Spleen (tissue), 13 donors: ENCODE data around the gene OR1L4. TPM values are rescaled to one million over a fixed set of nuclear protein-coding genes. Genes with fewer than 3 reads are reported as not detected.

Experiments used
- DNase-seq: peaks from one replicate; pipeline ENCODE4 v3.0.0-alpha.2; 2020
- H3K27ac ChIP-seq, 8 donors: fragments of 200-600 bp; sonication (generic) in 7 of 8; 1 replicate in 4 of 8; 2 replicates in 4 of 8; pipeline versions ENCODE4 v1.5.0 to v1.8.0; 2016 to 2021; ENCODE audit warnings: inconsistent platforms in 4 of 8, mild to moderate bottlenecking in 4 of 8, moderate library complexity in 1 of 8
- H3K27me3 ChIP-seq, 7 donors: fragments of 200-600 bp; sonication (generic) in 6 of 7; replicated peaks in 1 of 7; 1 replicate in 4 of 7; 2 replicates in 3 of 7; pipeline versions ENCODE4 v1.5.0 to v1.8.0; 2016 to 2021; ENCODE audit warnings: inconsistent platforms in 3 of 7, mild to moderate bottlenecking in 1 of 7
- H3K36me3 ChIP-seq, 6 donors: fragments of 200-600 bp; sonication (generic) in 5 of 6; 1 replicate in 4 of 6; 2 replicates in 2 of 6; pipeline versions ENCODE4 v1.5.0 to v1.8.0; 2016 to 2021; ENCODE audit warnings: inconsistent platforms in 2 of 6
- H3K4me1 ChIP-seq, 6 donors: fragments of 200-600 bp; sonication (generic) in 5 of 6; 1 replicate in 3 of 6; 2 replicates in 3 of 6; pipeline versions ENCODE4 v1.5.0 to v1.8.0; 2016 to 2021; ENCODE audit warnings: inconsistent platforms in 3 of 6
- H3K4me3 ChIP-seq, 8 donors: fragments of 200-600 bp; sonication (generic) in 7 of 8; 1 replicate in 4 of 8; 2 replicates in 4 of 8; pipeline versions ENCODE4 v1.5.0 to v1.8.0; 2016 to 2021; ENCODE audit warnings: inconsistent platforms in 4 of 8, mild to moderate bottlenecking in 4 of 8, moderate library complexity in 2 of 8
- H3K9me3 ChIP-seq, 8 donors: fragments of 200-600 bp; sonication (generic) in 7 of 8; 1 replicate in 4 of 8; 2 replicates in 4 of 8; pipeline versions ENCODE4 v1.5.0 to v1.8.0; 2016 to 2021; ENCODE audit warnings: inconsistent platforms in 4 of 8
- POLR2A ChIP-seq, 3 donors: fragments of 450-650 bp; IDR thresholded peaks; one replicate each; pipeline ENCODE4 v1.5.1; 2017; ENCODE audit warnings: antibody characterized with exemption in 3 of 3, mild to moderate bottlenecking in 1 of 3
- POLR2AphosphoS5 ChIP-seq, 3 donors: sonication (generic); formaldehyde crosslinking; IDR thresholded peaks; one replicate each; pipeline ENCODE4 v1.5.1; 2017; ENCODE audit warnings: antibody characterized with exemption in 3 of 3
- WGBS, 5 donors: extraction: QIAGEN DNeasy Blood & Tissue Kit in 3 of 5; methylation state at CpG; one replicate each; pipeline versions ENCODE4 v1.1.5 to v1.1.7; 2013 to 2018; 5-methylcytosine and 5-hydroxymethylcytosine counted together
- intact Hi-C: fragments of 100-400 bp; cut with DNase I; formaldehyde crosslinking; loops from one replicate; pipeline ENCODE4 v1.15.0; 2023; ENCODE audit warnings: low total_unique reads
- long read RNA-seq, 2 donors: transcript quantifications; one replicate each; lab custom pipeline, GENCODE V29; 2026
- polyA plus RNA-seq, 3 donors: library from polyadenylated mRNA; stranded (reverse); fragments of 200-250 nt; gene quantifications; one replicate each; pipeline ENCODE4 v1.2.1, GENCODE V29; 2013
- total RNA-seq, 7 donors: library from RNA; depleted of rRNA in 3 of 7; stranded (reverse); fragments of >200 nt in 3 of 7; fragmentation: NEBNext Ultra II Directional in 4 of 7; extraction: Animal tissue kit (Norgen Biotek cat#: 25700) in 4 of 7; gene quantifications; one replicate each; pipeline versions ENCODE4 v1.1.0 to v1.2.1, GENCODE V29; 2016 to 2021
- TF ChIP-seq, protein P1 (sequence below), 11 experiments: fragments of 200-600 bp in 7 of 11; fragments of 450-650 bp in 4 of 11; sonication (generic) in 4 of 11; IDR thresholded peaks in 8 of 11; conservative IDR thresholded peaks in 3 of 11; 1 replicate in 7 of 11; 2 replicates in 4 of 11; pipeline versions ENCODE4 v1.4.0 to v1.8.0; 2016 to 2021; ENCODE audit warnings: antibody characterized with exemption in 11 of 11, inconsistent platforms in 4 of 11, mild to moderate bottlenecking in 1 of 11
- donor health status: healthy with polysubstance abuse.
- donor health status: DM: no; HTN: no; CAD: no; lungs with moderate emphysema.
- donor health status: DM: no; HTN: no; CAD: no.
- donor health status: Bipolar disorder and iron deficiency.
- donor health status: healthy.
- donor health status: DM: no; HTN: no; CAD: no.
- donor health status: DM: yes; HTN: yes; CAD: no.

The OR1L4 gene
- total RNA-seq (not detected), polyA plus RNA-seq (not detected)
- long read RNA-seq, donor 1, result 0 reads
- long read RNA-seq, donor 2, result 0 reads

- Histone ChIP-seq H3K36me3 (no peaks in the 10 kb centered on the region), H3K27me3 (no peaks in the 10 kb centered on the region), H3K4me1 (no peaks in the 10 kb centered on the region), H3K9me3 (peaks cover 0 to 98% (median 87%) of the 10 kb centered on the region in 8 donors), H3K4me3 (no peak within 1 kb of the TSS), H3K27ac (no peak within 1 kb of the TSS)
- DNase-seq, result no peak
- TF ChIP-seq POLR2AphosphoS5 (IDR thresholded peaks at IDR 0.05) (no peak), POLR2A (IDR thresholded peaks at IDR 0.05) (no peak)
- TF ChIP-seq, protein P1, sequence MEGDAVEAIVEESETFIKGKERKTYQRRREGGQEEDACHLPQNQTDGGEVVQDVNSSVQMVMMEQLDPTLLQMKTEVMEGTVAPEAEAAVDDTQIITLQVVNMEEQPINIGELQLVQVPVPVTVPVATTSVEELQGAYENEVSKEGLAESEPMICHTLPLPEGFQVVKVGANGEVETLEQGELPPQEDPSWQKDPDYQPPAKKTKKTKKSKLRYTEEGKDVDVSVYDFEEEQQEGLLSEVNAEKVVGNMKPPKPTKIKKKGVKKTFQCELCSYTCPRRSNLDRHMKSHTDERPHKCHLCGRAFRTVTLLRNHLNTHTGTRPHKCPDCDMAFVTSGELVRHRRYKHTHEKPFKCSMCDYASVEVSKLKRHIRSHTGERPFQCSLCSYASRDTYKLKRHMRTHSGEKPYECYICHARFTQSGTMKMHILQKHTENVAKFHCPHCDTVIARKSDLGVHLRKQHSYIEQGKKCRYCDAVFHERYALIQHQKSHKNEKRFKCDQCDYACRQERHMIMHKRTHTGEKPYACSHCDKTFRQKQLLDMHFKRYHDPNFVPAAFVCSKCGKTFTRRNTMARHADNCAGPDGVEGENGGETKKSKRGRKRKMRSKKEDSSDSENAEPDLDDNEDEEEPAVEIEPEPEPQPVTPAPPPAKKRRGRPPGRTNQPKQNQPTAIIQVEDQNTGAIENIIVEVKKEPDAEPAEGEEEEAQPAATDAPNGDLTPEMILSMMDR (IDR thresholded peaks at IDR 0.05 in 8 of 11, conservative IDR thresholded peaks at IDR 0.05 in 3 of 11), result no peak
- WGBS, 5 donors, result 75 to 95% (median 87%) methylated on average over 1 of the region's 1 CpG
- intact Hi-C loops, result no loop called here
These were observed at the start of gene OR1L4 for GRCh38 chr9:122723690-122724089. Gene OR1L4, plus strand, starts transcription at chr9:122723990. Its CDS starts 0 bp downstream, at chr9:122723990.

- Histone ChIP-seq H3K4me3 (no peak overlapping the region), H3K27ac (no peak overlapping the region), H3K9me3 (peaks cover 0 to 41% (median 24%) of the 10 kb centered on the region in 8 donors), H3K4me1 (no peaks in the 10 kb centered on the region), H3K27me3 (peaks cover 0 to 7% (median 0%) of the 10 kb centered on the region in 7 donors), H3K36me3 (no peaks in the 10 kb centered on the region)
- TF ChIP-seq, protein P1 (IDR thresholded peaks at IDR 0.05 in 8 of 11, conservative IDR thresholded peaks at IDR 0.05 in 3 of 11), result no peak
- TF ChIP-seq POLR2AphosphoS5 (IDR thresholded peaks at IDR 0.05), result no peak
- TF ChIP-seq POLR2A (IDR thresholded peaks at IDR 0.05), result no peak
- DNase-seq, result no peak
- intact Hi-C loops, result no loop called here
These were observed 38.9 kb upstream of the OR1L4 start for GRCh38 chr9:122684851-122685250.

DNA sequence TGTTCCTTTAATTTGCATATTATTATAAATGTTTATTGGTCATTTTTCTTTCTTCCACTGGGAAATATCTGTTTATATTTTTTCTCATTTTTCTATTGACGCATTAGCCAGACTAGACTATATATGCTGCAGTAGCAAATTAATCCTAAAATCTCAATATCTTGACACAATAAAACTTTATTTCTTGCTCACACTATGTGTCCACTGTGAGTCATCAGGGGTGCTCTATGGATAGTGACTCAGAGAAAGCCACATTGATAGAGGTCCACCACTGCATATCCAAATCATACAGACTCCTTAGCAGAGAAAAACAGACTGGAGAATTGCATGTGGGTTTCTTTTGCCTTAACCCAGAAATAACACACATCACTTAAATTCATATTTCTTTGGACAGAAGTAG, 28.1 kb upstream of the OR1L4 start:
- TF ChIP-seq, protein P1 (IDR thresholded peaks at IDR 0.05 in 8 of 11, conservative IDR thresholded peaks at IDR 0.05 in 3 of 11), result no peak
- TF ChIP-seq POLR2AphosphoS5 (IDR thresholded peaks at IDR 0.05) (no peak), POLR2A (IDR thresholded peaks at IDR 0.05) (no peak)
- H3K27me3 ChIP-seq, result no peaks in the 10 kb centered on the region
- intact Hi-C loops, result no loop called here

GRCh38 chr9:122718038-122718437, 5.8 kb upstream of the OR1L4 start:
- TF ChIP-seq POLR2A (IDR thresholded peaks at IDR 0.05) (no peak), POLR2AphosphoS5 (IDR thresholded peaks at IDR 0.05) (no peak)
- TF ChIP-seq, protein P1 (IDR thresholded peaks at IDR 0.05 in 8 of 11, conservative IDR thresholded peaks at IDR 0.05 in 3 of 11), result no peak
- no peak for DNase-seq
- H3K27ac ChIP-seq, result no peak overlapping the region
- H3K27me3 ChIP-seq, result no peaks in the 10 kb centered on the region
- H3K4me3 ChIP-seq, result no peak overlapping the region
- no peaks in the 10 kb centered on the region for H3K36me3 ChIP-seq
- 87 to 92% (median 90%) methylated on average over 7 of the region's 7 CpGs for WGBS, 5 donors
- no peaks in the 10 kb centered on the region for H3K4me1 ChIP-seq
- intact Hi-C loops, result no loop called here
- peaks cover 0 to 87% (median 61%) of the 10 kb centered on the region in 8 donors for H3K9me3 ChIP-seq

More for the DNA sequence above, 28.1 kb upstream of the OR1L4 start:
- Histone ChIP-seq H3K36me3 (no peaks in the 10 kb centered on the region), H3K9me3 (peaks cover 0 to 33% (median 24%) of the 10 kb centered on the region in 8 donors), H3K4me3 (no peak overlapping the region), H3K27ac (no peak overlapping the region), H3K4me1 (no peaks in the 10 kb centered on the region)
- 90 to 100% (median 97%) methylated on average over 1 of the region's 1 CpG for WGBS, 5 donors
- DNase-seq, result no peak
